ENCODE measurements around the gene XXYLT1. TPM values are rescaled to one million over a fixed set of nuclear protein-coding genes. Genes with fewer than 3 reads are reported as not detected.

The XXYLT1 gene
- total RNA-seq, 1 donor from 2014 or later, result 14.5 TPM

DNA sequence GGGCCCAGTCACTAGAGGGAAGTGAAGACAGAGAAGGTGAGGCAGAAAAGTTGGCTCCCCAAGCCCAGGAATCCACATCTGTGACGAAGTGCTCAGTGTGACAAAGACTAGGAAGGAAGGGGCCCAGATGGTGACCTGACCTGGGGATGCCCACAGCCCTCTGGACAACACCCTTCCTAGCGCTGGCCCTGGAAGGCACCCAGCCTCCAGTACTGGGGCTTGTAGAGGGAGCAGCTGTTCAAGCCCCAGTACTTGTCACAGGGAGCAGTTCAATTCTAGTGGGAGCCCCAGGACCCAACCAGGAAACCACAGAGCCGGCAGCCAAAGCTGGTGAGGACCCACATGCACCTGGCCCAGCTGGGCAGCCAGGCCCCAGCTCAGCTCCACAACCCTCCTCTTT lies 190.8 kb downstream of the XXYLT1 start:
- intact Hi-C loops (cut with DNase I), result no loop called here
- H3K4me1 ChIP-seq, result peaks cover 15% of the 10 kb centered on the region
- no peaks in the 10 kb centered on the region for H3K9me3 ChIP-seq
- no peaks in the 10 kb centered on the region for H3K27me3 ChIP-seq
- DNase-seq (ENCODE audit: extremely low spot score in 2 of 2), result no peak
- H3K36me3 ChIP-seq, result no peaks in the 10 kb centered on the region
- H3K4me3 ChIP-seq, result no peak overlapping the region
- H3K27ac ChIP-seq, result no peak overlapping the region
- no peak for TF ChIP-seq POLR2A (IDR thresholded peaks at IDR 0.05)
- TF ChIP-seq, protein P1, sequence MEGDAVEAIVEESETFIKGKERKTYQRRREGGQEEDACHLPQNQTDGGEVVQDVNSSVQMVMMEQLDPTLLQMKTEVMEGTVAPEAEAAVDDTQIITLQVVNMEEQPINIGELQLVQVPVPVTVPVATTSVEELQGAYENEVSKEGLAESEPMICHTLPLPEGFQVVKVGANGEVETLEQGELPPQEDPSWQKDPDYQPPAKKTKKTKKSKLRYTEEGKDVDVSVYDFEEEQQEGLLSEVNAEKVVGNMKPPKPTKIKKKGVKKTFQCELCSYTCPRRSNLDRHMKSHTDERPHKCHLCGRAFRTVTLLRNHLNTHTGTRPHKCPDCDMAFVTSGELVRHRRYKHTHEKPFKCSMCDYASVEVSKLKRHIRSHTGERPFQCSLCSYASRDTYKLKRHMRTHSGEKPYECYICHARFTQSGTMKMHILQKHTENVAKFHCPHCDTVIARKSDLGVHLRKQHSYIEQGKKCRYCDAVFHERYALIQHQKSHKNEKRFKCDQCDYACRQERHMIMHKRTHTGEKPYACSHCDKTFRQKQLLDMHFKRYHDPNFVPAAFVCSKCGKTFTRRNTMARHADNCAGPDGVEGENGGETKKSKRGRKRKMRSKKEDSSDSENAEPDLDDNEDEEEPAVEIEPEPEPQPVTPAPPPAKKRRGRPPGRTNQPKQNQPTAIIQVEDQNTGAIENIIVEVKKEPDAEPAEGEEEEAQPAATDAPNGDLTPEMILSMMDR (IDR thresholded peaks at IDR 0.05), result no peak
- no peak for TF ChIP-seq POLR2AphosphoS5 (IDR thresholded peaks at IDR 0.05; ENCODE audit: insufficient read depth in 1 of 2, low read depth in 1 of 2)

DNA sequence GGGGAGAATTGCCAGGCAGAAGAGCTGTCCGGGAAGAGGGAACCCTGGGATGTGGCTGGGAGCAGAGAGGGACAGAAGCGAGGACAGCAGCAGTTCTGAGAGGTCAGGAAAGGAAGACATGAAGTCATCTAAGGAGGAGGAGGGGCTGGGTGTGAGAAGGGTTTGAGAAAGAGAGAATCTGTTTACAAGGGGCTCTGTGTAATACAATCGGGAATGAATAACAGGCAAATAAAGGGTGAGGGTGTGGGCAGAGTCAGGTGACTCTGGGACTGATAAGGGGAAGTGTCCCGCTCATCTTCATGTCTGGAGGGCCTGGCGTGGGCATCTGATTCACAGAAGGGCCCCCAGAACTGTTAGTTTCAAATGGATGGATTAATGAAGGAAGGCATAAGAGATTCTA lies 191.3 kb downstream of the XXYLT1 start:
- Histone ChIP-seq H3K4me1 (peaks cover 15% of the 10 kb centered on the region), H3K4me3 (no peak overlapping the region), H3K9me3 (no peaks in the 10 kb centered on the region), H3K27me3 (no peaks in the 10 kb centered on the region), H3K36me3 (no peaks in the 10 kb centered on the region), H3K27ac (no peak overlapping the region)
- intact Hi-C loops (cut with DNase I), result no loop called here
- no peak for DNase-seq (ENCODE audit: extremely low spot score in 2 of 2)
- no peak for TF ChIP-seq POLR2AphosphoS5 (IDR thresholded peaks at IDR 0.05; ENCODE audit: insufficient read depth in 1 of 2, low read depth in 1 of 2)
- TF ChIP-seq, protein P1 (IDR thresholded peaks at IDR 0.05), result no peak
- TF ChIP-seq POLR2A (IDR thresholded peaks at IDR 0.05), result no peak

DNA sequence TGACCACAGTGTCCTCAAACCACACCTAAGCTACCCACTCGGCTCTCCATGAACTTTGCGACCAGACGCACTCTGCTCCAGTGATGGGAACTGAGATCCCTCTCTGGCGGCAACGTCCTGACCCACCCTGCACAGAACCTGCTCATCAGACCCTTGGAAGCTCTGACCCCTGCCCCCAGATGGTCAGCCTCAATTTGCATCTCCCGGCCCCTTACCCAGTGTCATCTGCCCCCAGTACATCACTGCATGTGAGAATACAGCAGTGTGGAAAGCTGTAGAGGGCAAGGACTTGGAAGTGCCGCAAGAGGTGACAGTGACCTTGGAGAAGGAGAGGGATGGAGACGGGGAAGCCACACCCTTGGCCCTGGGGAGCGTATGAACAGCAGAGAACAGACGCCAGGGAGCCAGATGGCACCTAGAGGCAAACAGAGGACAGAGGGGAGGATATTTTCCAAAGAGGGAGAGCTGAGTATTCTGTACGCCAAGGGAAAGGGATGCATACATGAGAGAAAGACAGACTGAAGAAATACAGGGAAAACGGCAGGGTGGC lies 192.0 kb downstream of the XXYLT1 start:
- intact Hi-C loops (cut with DNase I), result no loop called here
- Histone ChIP-seq H3K36me3 (no peaks in the 10 kb centered on the region), H3K27me3 (no peaks in the 10 kb centered on the region), H3K9me3 (no peaks in the 10 kb centered on the region), H3K27ac (no peak overlapping the region), H3K4me1 (peaks cover 15% of the 10 kb centered on the region), H3K4me3 (no peak overlapping the region)
- DNase-seq (ENCODE audit: extremely low spot score in 2 of 2), result no peak
- no peak for TF ChIP-seq POLR2AphosphoS5 (IDR thresholded peaks at IDR 0.05; ENCODE audit: insufficient read depth in 1 of 2, low read depth in 1 of 2)
- no peak for TF ChIP-seq POLR2A (IDR thresholded peaks at IDR 0.05)
- TF ChIP-seq, protein P1 (IDR thresholded peaks at IDR 0.05), result no peak

DNA sequence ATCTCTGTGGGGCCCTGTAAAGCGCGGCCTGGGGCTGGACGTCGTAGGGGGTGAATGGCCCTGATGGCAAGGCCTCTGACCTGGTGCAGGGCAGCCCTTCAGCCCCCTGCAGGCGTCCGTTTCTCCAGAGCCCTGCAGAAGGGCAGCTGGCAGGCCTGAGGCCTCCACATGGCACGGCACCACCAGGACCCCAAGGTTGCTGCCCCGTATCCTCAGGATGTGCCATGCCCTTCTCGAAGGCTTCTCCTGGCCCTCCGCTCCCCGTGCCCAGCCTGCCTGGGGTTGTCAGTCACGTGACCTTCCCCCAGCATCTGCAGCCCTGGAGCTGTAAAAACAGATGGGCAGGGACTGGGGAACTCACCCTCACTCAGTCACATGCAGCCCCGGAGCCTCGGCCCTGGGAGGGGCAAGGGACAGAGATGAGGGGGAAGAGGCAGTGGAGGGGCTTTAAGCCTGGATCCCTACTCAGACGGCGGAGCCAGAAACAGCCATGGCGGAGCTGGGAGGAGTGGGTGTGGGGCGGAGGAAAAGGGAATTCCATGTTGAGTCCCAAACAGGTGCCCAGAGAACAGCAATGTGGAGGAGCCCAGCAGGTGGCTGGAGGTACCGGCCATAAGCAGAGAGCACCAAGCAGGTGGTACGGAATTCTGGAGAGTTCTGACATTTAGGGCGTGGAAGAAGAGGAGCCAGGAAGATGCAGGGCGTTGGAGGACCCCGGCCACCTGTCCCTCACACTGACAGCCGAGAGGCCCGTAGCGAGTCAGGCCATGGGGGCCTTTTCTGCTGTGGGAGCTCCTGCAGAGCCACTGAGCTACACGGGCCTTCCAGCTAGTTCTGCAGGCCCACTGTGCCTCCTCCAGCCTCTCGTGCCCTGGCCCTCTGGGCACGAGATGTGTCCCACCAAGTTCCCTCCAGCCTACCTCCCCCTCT lies 193.1 kb downstream of the XXYLT1 start:
- H3K27ac ChIP-seq, result no peak overlapping the region
- H3K4me1 ChIP-seq, result peaks cover 15% of the 10 kb centered on the region
- H3K9me3 ChIP-seq, result no peaks in the 10 kb centered on the region
- no peak overlapping the region for H3K4me3 ChIP-seq
- DNase-seq (ENCODE audit: extremely low spot score in 2 of 2), result no peak
- H3K36me3 ChIP-seq, result no peaks in the 10 kb centered on the region
- no peak for TF ChIP-seq POLR2A (IDR thresholded peaks at IDR 0.05)
- TF ChIP-seq, protein P1 (IDR thresholded peaks at IDR 0.05), result no peak
- TF ChIP-seq POLR2AphosphoS5 (IDR thresholded peaks at IDR 0.05; ENCODE audit: insufficient read depth in 1 of 2, low read depth in 1 of 2), result no peak
- no peaks in the 10 kb centered on the region for H3K27me3 ChIP-seq
- intact Hi-C loops (cut with DNase I), result no loop called here

Data from vagina (tissue), 2 donors.